Osteoblast (primary cell): ENCODE results near the gene ZNF592. TPM values are rescaled to one million over a fixed set of nuclear protein-coding genes. Genes with fewer than 3 reads are reported as not detected.
A peak's percentile ranks its signal among the peaks of the same experiment; 100 is the strongest.

Experiments used
- DNase-seq: peaks from one replicate; pipeline ENCODE4 v3.0.0; 2011; ENCODE audit warnings: low spot score, mixed read lengths; ENCODE audit not compliant: insufficient read length; ENCODE audit errors: missing footprints
- H2AFZ ChIP-seq: 2 replicates; pipeline ENCODE4 v1.6.0; 2011; ENCODE audit warnings: mild to moderate bottlenecking, low read length
- H3K27ac ChIP-seq: 2 replicates; pipeline ENCODE4 v1.5.1; 2011; ENCODE audit warnings: mild to moderate bottlenecking, low read depth, low read length, moderate library complexity
- H3K27me3 ChIP-seq: 2 replicates; pipeline ENCODE4 v1.6.0; 2012; ENCODE audit warnings: mild to moderate bottlenecking, control low read depth, inconsistent platforms, low read length, moderate library complexity; ENCODE audit not compliant: insufficient read depth
- H3K36me3 ChIP-seq: 2 replicates; pipeline ENCODE4 v1.5.1; 2011; ENCODE audit warnings: mild to moderate bottlenecking, low read length, control low read depth, moderate library complexity; ENCODE audit not compliant: insufficient read depth
- H3K4me1 ChIP-seq: 2 replicates; pipeline ENCODE4 v1.5.1; 2011; ENCODE audit warnings: mild to moderate bottlenecking, low read length, control low read depth, moderate library complexity; ENCODE audit not compliant: insufficient read depth
- H3K4me2 ChIP-seq: 2 replicates; pipeline ENCODE4 v1.6.0; 2011; ENCODE audit warnings: mild to moderate bottlenecking, low read length; ENCODE audit not compliant: insufficient read depth
- H3K4me3 ChIP-seq: fragments of 200-600 bp; sonication (generic); 3 replicates; pipeline ENCODE4 v1.5.1; 2012; ENCODE audit warnings: mild to moderate bottlenecking, low read length, inconsistent platforms; ENCODE audit not compliant: insufficient read depth
- H3K79me2 ChIP-seq: 2 replicates; pipeline ENCODE4 v1.6.0; 2012; ENCODE audit warnings: mild to moderate bottlenecking, low read length, control low read depth, inconsistent platforms; ENCODE audit not compliant: insufficient read depth
- H3K9me3 ChIP-seq: 2 replicates; pipeline ENCODE4 v1.5.1; 2011; ENCODE audit warnings: low read depth, low read length, control low read depth
- H4K20me1 ChIP-seq: 2 replicates; pipeline ENCODE4 v1.6.0; 2012; ENCODE audit warnings: mild to moderate bottlenecking, low read length, control low read depth; ENCODE audit not compliant: insufficient read depth
- CTCF ChIP-seq: IDR thresholded peaks from 2 replicates; pipeline ENCODE4 v1.5.1; 2011; ENCODE audit warnings: mild to moderate bottlenecking, low read depth, low read length, moderate library complexity; ENCODE audit errors: extremely low read depth
- total RNA-seq: library from RNA; depleted of rRNA; stranded (reverse); fragments of >200 nt; gene quantifications from 2 replicates; pipeline ENCODE4 v1.2.3, GENCODE V29; 2012

Gene ZNF592
- total RNA-seq, 1 donor: 11.2 TPM

GRCh38 chr15:84822653-84823281 is 74.4 kb downstream of the ZNF592 start:
- Histone ChIP-seq H3K36me3 (no peaks in the 10 kb centered on the region), H2AFZ (no peak overlapping the region), H3K27ac (no peak overlapping the region), H3K4me2 (no peak overlapping the region), H4K20me1 (no peaks in the 10 kb centered on the region), H3K79me2 (no peaks in the 10 kb centered on the region), H3K4me3 (no peak overlapping the region), H3K9me3 (no peaks in the 10 kb centered on the region), H3K4me1 (peaks cover 15% of the 10 kb centered on the region), H3K27me3 (no peaks in the 10 kb centered on the region)
- DNase-seq: no peak
- TF ChIP-seq CTCF: no peak

GRCh38 chr15:84823282-84823878 is 75.0 kb downstream of the ZNF592 start:
- peaks cover 9% of the 10 kb centered on the region for H3K4me1 ChIP-seq
- no peak for TF ChIP-seq CTCF
- H3K4me3 ChIP-seq: no peak overlapping the region
- no peak for DNase-seq
- no peak overlapping the region for H3K4me2 ChIP-seq
- no peaks in the 10 kb centered on the region for H3K9me3 ChIP-seq
- H3K79me2 ChIP-seq: no peaks in the 10 kb centered on the region
- no peak overlapping the region for H2AFZ ChIP-seq
- H4K20me1 ChIP-seq: no peaks in the 10 kb centered on the region
- no peak overlapping the region for H3K27ac ChIP-seq
- H3K27me3 ChIP-seq: no peaks in the 10 kb centered on the region
- H3K36me3 ChIP-seq: no peaks in the 10 kb centered on the region

GRCh38 chr15:84824260-84825007 is 76.0 kb downstream of the ZNF592 start:
- Histone ChIP-seq H3K27me3 (no peaks in the 10 kb centered on the region), H3K4me1 (peaks cover 2% of the 10 kb centered on the region), H3K36me3 (no peaks in the 10 kb centered on the region), H2AFZ (no peak overlapping the region), H3K4me2 (no peak overlapping the region), H3K9me3 (no peaks in the 10 kb centered on the region), H4K20me1 (no peaks in the 10 kb centered on the region), H3K79me2 (no peaks in the 10 kb centered on the region), H3K27ac (no peak overlapping the region), H3K4me3 (no peak overlapping the region)
- DNase-seq: peak; percentile 84
- TF ChIP-seq CTCF: no peak

GRCh38 chr15:84826369-84826823 is 78.0 kb downstream of the ZNF592 start:
- peak; percentile 32 for TF ChIP-seq CTCF
- Histone ChIP-seq H3K27ac (no peak overlapping the region), H3K4me2 (no peak overlapping the region), H3K27me3 (peaks cover 4% of the 10 kb centered on the region), H3K9me3 (no peaks in the 10 kb centered on the region), H3K79me2 (no peaks in the 10 kb centered on the region), H2AFZ (no peak overlapping the region), H4K20me1 (no peaks in the 10 kb centered on the region), H3K36me3 (no peaks in the 10 kb centered on the region), H3K4me3 (no peak overlapping the region), H3K4me1 (no peaks in the 10 kb centered on the region)
- no peak for DNase-seq
